ENCODE data around the gene VAT1L.

VAT1L gene

GRCh38 chr16:77825196-77825595 lies 36.8 kb downstream of the VAT1L start:
- no peak for TF ChIP-seq CTCF (IDR thresholded peaks at IDR 0.05; ENCODE audit: unreplicated experiment in 3 of 3)

DNA sequence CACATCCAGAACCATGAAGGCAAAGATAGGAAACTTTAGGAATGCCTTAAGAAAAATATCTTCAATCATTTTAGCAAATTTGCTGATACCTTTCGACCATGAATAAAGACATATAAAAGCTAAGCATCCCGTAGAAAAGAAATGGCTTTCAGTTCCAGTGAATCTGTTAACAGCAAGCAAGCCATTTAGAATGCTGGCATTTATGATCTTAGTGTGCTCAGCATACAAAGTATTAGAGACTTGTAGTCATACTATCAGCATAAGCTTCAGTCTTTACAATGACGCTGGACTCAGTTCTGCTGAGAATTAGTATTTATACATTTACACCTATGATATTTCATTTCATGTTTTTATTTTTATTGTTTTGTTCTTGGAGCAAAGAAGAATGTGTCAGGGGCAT lies 38.7 kb downstream of the VAT1L start:
- Mint-ChIP-seq H3K4me3 (no peak overlapping the region), H3K4me1 (peaks cover 16% of the 10 kb centered on the region)

More at GRCh38 chr16:77825196-77825595, 36.8 kb downstream of the VAT1L start:
- H3K36me3 Mint-ChIP-seq (ENCODE audit: low read depth) = no peaks in the 10 kb centered on the region
- H3K27ac Mint-ChIP-seq = no peak overlapping the region
- no peaks in the 10 kb centered on the region for H3K9me3 Mint-ChIP-seq
- H3K4me3 Mint-ChIP-seq = no peak overlapping the region
- H3K27me3 Mint-ChIP-seq (ENCODE audit: low read depth) = peaks cover 16% of the 10 kb centered on the region
- peaks cover 16% of the 10 kb centered on the region for H3K4me1 Mint-ChIP-seq

GRCh38 chr16:77833921-77834634 lies 45.7 kb downstream of the VAT1L start:
- H3K4me3 Mint-ChIP-seq = no peak overlapping the region
- peak overlapping the region; percentile 52 to 90 (median 77) for H3K27ac Mint-ChIP-seq
- no peaks in the 10 kb centered on the region for H3K36me3 Mint-ChIP-seq (ENCODE audit: low read depth)
- no peak for TF ChIP-seq CTCF (IDR thresholded peaks at IDR 0.05; ENCODE audit: unreplicated experiment in 3 of 3)
- no peaks in the 10 kb centered on the region for H3K9me3 Mint-ChIP-seq
- peaks cover 28% of the 10 kb centered on the region for H3K4me1 Mint-ChIP-seq
- H3K27me3 Mint-ChIP-seq (ENCODE audit: low read depth) = peaks cover 7% of the 10 kb centered on the region

More for the DNA sequence above, 38.7 kb downstream of the VAT1L start:
- no peaks in the 10 kb centered on the region for H3K9me3 Mint-ChIP-seq
- no peak for TF ChIP-seq CTCF (IDR thresholded peaks at IDR 0.05; ENCODE audit: unreplicated experiment in 3 of 3)
- H3K36me3 Mint-ChIP-seq (ENCODE audit: low read depth) = no peaks in the 10 kb centered on the region
- H3K27ac Mint-ChIP-seq = no peak overlapping the region
- H3K27me3 Mint-ChIP-seq (ENCODE audit: low read depth) = peaks cover 12% of the 10 kb centered on the region

DNA sequence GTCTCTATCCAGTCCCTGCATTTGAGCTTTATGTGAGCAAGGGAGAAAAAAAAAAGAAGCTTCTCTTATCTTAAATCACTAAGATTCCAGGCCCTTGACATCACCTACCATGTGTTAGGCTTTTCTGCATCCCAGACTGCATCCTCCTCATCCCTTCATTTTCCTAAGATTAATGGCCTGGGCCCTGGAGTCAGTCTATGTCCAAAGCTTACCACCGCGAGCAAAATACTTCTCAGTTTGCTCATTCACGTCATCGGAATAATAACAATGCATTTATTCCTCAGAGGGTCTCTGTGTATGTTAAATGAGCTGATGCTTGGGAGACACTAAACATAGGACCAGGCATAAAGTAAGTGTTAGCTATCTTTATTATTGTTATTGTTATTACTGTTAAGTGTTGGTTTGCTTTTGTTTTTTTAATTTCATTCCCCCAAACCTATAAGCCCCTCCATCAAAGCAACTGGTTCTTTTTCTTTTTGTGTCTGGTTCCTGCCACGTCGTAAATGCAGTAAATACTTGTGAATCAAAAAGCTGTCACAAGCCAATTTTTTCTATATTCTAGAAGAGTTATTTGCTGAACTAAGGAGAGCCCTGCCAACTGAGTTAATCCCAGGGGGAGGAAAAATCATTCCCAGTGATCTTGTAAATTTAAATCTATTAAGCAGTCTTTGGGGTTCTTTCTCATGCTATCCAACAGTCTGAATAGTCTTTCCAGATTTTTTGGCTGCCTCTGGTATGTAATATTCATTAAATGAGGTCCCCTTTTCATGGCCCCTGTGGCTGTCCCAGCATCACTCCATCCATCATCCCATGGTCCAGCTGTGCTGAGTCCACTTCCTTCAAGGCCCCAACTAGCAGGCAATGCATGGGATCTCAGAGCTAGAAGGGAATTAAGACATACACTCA lies 46.5 kb downstream of the VAT1L start:
- H3K4me3 Mint-ChIP-seq = no peak overlapping the region
- H3K9me3 Mint-ChIP-seq = no peaks in the 10 kb centered on the region
- no peaks in the 10 kb centered on the region for H3K36me3 Mint-ChIP-seq (ENCODE audit: low read depth)
- H3K4me1 Mint-ChIP-seq = peaks cover 28% of the 10 kb centered on the region
- H3K27ac Mint-ChIP-seq = peak overlapping the region; percentile 52 to 90 (median 77)
- TF ChIP-seq CTCF (IDR thresholded peaks at IDR 0.05; ENCODE audit: unreplicated experiment in 3 of 3) = no peak
- peaks cover 7% of the 10 kb centered on the region for H3K27me3 Mint-ChIP-seq (ENCODE audit: low read depth)

- no peak overlapping the region for H3K4me3 Mint-ChIP-seq
- H3K27ac Mint-ChIP-seq = no peak overlapping the region
- peaks cover 28% of the 10 kb centered on the region for H3K4me1 Mint-ChIP-seq
- peaks cover 13% of the 10 kb centered on the region for H3K27me3 Mint-ChIP-seq (ENCODE audit: low read depth)
- H3K9me3 Mint-ChIP-seq = no peaks in the 10 kb centered on the region
- H3K36me3 Mint-ChIP-seq (ENCODE audit: low read depth) = no peaks in the 10 kb centered on the region
- no peak for TF ChIP-seq CTCF (IDR thresholded peaks at IDR 0.05; ENCODE audit: unreplicated experiment in 3 of 3)
Observed at GRCh38 chr16:77836801-77837200, 48.4 kb downstream of the VAT1L start.

Measured in nephron (organoid).